DMS 273 treated with DMSO at 0.1 percent for 48 hours (cell line): Measurements from ENCODE around the gene FBRS.
"Not testable (repeated sequence)": the region's sequence is repeated elsewhere in the genome, so short reads cannot be mapped to it uniquely, and the experiment has no call there.

Source experiments
- DNase-seq: peaks from one replicate; lab custom pipeline; 2025; lab: John Stamatoyannopoulos, UW

Gene FBRS

DNA sequence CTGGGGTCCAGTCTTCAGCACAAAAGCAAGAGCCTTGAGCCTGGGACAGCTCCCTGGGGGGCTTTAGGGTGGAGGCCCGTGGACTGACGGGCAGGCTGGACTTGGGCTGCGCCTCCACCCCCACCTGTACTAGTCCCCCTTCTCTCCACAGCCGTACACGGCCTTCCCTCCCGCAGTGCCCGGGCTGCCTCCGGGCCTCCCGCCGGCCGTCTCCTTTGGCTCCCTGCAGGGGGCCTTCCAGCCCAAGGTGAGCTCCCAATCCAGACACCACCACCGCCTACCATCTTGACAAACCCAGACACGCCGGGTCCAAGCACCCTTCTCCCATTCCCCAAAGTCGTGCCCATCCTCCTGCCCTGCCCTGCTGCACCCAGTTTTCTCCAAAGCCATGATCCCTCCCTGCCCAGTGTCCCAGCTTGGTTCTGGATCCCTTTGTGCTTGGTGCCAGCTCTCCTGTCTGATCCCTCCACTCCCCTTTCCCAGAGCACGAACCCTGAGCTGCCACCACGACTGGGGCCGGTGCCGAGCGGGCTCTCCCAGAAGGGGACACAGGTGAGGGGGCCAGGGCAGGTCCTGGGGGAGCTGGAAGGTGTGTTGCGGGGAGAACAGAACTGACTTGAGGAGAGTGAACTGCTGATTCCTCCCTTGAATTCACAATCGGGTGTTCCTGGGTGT, 7.1 kb downstream of the FBRS start:
- DNase-seq = no peak

DNA sequence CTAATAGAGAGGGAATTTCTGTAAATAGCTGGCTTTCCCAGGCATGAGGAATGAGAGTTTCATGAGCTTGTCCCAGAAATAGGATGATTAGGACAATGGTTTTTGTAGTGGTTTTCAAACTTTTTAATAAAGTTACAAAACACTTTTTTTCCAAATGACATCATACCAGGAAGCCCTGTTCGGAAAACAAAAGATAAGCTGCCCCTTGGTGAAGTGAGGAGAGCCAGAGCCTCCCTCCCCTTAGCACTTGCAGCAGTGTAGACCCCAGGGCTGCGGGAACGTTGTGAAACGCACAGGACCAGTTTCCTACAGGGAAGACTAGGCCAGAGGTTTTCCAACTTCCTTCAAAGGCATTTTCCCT, 7.6 kb downstream of the FBRS start:
- no peak for DNase-seq

DNA sequence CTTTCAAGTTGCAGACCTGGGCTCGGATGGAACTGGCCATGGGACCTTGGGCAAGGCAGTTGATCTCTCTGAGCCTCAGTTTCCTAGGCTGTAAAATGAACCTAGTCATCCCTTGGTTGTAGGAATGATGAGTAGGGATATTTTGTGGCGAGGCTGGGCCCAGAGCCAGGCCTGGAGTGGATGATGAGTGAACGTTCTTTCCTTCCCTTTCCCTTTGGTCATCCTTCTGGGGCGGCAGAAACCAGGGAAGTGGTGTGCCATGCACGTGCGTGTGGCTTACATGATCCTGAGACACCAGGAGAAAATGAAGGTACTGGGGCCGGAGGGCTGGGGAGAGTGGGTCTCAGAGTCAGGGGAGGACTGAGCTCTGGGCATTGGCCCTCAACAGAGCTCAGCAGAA, 8.4 kb downstream of the FBRS start:
- DNase-seq = no peak

DNA sequence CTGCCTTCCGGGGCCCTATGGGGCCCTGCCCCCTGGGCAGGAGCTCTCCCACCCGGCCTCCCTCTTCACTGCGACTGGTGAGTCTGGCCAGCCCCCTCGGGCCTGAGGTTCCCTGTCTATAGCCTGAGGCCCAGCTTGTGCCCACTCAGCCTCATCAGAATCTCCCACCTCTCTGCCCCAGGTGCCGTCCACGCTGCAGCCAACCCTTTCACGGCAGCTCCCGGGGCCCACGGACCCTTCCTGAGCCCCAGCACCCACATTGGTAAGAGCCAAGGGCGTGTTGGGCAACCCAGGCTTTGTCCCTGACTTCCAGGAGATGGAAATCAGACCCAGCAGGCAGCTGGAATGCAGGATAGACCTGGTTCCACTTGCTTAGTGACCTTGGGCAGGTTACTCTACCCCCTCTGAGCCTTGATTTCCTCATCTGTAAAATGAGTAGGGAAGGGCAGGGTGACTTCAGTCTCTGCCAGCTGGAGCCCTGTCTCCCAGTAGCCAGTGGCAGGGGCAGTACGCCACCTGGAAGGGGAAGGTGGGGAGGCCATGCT, 9.2 kb downstream of the FBRS start:
- DNase-seq = no peak

DNA sequence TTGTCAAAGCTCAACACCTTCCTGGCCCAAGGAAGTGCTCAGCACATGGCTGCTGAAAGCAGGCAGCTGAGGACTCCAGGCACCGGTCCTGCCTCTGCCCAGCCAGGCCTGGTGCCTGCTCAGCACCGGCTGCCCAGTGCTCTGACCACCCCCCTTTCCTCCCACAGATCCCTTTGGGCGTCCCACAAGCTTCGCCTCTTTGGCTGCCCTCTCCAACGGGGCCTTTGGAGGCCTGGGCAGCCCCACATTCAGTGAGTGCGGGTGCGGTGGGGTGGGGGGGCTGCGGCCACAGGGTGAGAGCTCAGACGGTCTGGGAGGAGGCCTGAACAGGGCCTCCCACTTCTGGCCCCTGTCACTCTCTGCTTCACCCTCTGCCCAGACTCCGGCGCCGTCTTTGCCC, 10.2 kb downstream of the FBRS start:
- DNase-seq = no peak

DNA sequence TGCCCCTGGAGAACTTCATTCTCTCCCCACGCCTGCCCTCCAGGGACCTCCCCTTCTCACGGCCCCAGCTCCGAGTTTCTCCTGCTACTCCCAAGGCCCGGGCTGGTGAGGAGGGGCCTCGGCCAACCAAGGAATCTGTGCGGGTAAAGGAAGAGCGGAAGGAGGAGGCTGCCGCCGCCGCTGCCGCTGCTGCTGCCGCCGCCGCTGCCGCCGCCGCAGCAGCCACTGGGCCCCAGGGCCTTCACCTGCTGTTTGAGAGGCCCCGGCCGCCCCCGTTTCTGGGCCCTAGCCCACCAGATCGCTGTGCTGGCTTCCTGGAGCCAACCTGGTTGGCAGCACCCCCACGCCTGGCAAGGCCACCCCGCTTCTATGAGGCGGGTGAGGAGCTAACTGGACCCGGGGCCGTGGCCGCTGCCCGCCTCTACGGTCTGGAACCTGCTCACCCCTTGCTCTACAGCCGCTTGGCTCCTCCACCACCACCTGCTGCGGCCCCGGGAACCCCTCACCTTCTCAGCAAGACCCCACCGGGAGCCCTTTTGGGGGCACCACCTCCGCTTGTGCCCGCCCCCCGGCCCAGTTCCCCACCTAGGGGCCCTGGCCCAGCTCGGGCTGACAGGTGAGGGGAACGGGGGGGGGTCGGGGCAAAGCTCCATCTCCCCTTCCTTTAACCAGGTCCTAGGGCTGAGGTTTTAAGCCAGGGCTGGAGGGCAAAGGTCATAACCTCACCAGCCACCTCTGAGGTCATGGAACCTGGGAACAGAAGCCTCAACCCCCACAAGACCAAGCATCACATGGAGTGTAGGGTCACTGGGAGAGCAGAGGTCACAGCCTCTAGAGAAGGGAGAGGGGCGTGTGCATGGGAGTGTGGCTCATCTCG, 11.0 kb downstream of the FBRS start:
- DNase-seq = no peak

DNA sequence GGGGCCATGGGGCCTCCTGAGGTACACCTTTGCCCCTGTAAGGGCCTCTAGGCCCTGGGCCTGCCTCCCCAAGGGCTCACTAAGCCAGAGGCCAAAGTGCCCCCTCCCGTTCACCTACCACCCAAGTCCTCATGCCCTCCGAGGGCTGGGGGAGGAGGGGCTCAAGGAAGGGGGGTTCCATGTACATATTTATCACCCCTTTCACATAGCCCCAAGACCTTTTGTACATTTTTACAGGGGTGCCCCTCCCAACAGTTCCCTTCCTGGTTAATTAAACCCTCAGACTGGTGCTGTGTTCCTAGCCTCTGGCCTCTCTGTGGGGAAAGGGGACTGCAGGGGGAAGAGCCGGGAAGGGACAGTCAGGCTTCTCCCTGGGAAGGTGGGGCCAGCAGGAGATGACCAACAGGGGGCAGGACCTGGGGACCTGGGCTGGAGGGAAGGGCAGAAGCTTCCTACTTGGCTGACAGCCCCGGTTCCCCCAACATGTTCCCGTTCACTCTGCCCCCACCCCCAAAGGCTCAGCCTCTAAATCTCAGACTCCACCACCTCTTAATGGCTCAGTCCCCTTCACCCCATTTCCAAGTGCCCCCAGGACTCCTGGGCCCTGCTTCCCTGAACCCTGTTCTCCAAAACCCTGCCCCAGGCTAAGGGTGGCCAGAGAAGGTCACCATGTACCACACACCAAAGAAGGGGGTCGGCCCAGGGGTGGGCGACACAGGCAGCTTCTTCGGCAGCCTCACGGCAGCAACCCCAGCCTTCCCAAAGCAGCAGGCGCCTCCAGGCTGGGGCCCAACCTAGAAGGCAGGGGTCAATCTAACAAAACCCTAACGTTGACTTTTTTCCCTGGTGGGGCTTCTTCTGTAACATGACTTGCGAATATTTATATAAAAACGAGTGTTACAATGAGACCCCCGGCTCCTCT, 11.9 kb downstream of the FBRS start:
- no peak for DNase-seq

DNA sequence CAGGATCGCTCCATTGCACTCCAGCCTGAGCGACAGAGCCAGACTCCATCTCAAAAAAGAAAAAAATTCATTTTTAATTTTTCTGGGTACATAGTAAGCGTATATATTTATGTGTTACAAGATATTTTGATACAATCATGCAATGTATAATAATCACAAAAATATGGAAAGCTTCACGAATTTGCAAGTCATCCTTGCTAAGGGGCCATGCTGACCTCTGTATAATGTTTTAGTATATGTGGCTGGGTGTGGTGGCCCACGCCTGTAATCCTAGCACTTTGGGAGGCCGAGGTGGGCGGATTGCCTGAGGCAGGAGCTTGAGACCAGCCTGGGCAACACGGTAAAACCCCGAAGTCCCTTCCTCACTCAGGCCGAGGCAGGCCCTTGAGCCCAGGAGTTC, 16.9 kb downstream of the FBRS start:
- no peak for DNase-seq

DNA sequence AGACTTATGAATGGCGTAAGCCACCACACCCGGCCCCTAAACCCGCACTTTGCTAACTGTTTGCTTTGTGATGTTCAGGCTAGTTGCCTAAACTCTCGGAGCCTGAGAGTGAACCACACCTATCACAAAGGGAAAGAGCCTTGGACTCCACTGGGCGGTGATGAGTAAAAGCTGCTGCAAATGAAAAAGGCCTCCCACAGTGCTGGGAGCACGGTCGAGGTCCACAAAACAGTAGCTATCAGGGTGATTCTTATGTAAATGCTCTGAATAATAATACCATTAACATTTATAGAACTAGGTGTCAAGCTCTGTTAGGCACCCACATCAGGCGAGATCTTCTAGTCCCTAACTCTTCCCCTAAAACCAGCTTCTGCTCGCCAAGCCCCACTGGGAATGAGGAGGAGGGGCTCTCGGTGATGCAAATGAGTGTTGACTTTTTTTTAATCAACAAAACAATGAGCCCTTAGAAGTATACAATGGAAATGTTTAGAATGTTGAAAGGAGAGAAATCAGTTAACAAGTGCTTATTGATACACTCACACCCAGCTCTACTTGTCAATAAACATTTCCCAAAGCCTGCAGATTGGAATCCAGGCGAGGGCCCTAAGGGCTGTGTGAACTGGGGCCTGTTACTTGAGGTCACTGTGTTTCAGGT, 19.8 kb downstream of the FBRS start:
- DNase-seq = no peak

DNA sequence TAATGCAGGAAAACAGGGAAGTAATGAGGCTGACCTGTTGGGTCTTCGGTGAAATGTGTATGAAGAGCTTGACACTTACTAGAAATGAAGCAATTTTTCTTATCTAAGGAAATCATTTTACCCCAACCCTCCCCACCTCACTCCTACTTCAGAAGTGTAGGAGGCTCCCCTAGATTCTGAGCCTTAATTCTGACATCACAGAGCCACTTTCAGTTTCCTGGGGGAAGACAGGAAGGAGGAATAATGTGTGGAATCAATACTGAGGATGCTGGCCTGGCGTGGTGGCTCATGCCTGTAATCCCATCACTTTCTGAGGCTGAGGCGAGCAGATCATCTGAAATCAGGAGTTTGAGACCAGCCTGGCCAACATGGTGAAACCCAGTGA, 20.3 kb downstream of the FBRS start:
- DNase-seq = no peak

DNA sequence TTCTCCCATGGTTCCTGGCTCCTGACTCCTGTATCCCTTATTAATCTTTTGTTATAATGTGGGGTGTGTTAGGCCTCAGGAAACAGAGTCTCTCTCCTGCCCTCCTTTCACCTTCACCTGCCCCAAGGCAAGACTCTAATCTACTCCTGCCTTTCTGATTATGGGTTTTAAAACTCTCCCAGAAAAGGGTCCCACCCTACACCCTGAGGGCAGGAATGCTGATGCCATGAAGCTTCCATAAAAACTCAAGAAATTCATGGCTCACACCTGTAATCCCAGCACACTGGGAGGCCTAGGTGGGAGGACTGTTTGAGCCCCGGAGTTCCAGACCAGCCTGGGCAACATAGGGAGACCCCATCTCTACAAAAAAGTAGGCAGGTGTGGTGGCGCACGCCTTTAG, 22.1 kb downstream of the FBRS start:
- DNase-seq = no peak

DNA sequence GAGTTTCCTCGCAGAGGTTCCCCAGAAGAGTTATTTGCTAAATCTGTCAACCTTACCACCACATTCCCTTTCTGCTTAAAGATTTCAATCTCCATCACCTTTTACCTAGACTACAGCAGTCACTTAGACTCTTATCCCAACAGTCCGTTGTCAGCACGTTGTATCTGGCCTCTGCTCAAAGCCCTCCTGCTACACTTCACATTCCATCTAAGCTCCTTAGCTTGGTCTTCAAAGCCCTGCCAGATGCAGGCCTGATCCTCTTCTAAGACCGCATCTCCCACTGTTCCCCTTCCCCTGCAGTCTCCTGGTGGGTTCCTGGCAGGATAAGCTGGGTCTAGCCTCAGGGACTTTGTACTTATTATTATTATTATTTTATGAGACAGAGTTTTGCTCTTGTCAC, 30.5 kb downstream of the FBRS start:
- no peak for DNase-seq

DNA sequence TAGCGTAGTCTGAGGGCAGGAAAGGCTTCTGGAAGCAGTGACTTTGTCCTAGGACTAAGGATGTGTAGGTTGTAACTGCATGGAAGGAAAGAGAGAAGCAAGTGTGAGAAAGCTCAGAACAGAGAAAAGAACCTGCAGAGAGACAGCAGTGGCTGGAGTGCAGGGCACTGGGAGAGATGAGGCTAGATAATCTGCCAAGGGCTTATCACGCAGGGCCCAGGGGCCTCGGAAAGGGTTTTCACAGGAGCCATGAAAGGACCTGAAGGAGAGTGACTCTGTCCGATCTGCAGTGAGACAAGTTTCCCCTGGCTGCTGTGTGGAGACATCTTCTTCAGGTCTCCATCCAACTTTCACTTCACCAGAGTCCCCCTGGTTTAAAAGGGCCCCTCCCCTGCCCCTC, 33.7 kb downstream of the FBRS start:
- no peak for DNase-seq

DNA sequence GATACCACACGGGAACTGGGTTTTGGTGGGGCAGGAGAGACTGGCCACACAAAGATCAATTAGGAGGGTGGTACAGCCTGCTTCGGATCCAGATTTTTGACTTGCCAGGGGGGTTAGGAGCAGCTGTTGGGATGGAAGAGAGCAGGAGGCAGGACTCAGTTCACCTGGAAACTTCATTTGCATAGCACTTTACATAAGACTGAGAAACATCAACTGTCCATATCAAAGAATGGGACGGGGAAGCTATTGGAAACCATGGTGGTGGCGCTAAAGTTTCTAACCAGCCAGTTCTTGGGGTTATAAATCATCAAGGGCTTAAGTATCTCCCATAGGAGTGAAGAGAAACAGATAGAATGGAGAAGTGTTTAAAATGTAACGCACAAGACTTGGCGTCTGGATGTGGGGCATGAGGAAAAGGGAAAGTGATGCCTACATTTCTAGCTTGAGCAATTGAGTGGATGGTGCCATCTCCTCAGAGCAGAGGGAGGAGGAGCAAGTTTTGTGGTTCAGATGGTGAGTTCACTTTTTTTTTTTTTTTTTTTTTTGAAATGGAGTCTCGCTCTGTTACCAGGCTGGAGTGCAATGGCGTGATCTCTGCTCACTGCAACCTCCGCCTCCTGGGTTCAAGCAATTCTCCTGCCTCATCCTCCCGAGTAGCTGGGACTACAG, 34.3 kb downstream of the FBRS start:
- DNase-seq = no peak

DNA sequence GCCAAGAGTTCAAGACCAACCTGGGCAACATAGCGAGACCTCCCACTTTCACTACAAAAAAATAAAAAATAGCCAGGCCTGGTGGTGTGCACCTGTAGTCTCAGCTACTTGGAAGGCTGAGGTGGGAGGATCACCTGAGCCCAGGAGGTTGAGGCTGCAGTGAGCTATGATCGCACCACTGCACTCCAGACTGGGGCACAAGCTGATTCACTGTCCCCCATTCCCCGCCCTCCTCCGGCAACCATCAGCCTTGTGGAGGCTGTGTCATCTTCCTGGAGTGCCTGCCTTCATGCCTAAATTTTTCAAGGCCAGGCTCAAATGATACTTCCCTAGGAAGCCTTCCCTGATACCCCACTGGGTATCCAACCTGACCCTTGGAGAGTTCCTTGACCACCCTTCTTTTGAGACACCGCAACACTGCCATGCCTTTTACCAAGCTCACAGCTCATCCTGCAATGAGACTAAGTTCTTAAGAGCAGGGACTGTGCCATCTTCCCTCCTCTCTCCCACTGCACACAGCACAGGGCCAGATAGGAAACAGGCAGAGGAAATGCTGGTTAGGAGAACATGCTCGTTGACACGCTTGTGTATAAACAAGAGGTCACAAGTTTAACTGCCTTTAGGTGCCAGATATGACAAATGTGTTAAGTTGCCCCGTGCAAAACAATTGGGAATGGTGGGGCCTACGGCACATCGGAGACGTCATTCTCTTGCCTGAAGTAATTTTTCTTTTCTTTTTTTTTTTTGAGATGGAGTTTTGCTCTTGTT, 36.9 kb downstream of the FBRS start:
- DNase-seq = no peak

DNA sequence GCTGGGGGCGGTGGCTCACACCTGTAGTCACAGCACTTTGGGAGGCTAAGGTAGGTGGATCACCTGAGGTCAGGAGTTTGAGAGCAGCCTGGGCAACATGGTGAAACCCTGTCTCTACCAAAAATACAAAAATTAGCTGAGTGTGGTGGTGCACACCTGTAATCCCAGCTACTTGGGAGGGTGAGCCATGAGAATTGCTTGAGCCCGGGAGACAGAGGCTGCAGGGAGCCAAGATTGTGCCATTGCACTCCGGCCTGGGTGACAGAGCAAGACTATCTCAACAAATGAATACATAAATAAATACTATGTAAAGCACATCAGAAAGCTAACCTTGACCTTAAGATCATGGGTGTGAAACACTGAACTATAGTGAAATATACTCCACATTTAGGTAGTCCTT, 38.4 kb downstream of the FBRS start:
- DNase-seq = not testable (repeated sequence)

DNA sequence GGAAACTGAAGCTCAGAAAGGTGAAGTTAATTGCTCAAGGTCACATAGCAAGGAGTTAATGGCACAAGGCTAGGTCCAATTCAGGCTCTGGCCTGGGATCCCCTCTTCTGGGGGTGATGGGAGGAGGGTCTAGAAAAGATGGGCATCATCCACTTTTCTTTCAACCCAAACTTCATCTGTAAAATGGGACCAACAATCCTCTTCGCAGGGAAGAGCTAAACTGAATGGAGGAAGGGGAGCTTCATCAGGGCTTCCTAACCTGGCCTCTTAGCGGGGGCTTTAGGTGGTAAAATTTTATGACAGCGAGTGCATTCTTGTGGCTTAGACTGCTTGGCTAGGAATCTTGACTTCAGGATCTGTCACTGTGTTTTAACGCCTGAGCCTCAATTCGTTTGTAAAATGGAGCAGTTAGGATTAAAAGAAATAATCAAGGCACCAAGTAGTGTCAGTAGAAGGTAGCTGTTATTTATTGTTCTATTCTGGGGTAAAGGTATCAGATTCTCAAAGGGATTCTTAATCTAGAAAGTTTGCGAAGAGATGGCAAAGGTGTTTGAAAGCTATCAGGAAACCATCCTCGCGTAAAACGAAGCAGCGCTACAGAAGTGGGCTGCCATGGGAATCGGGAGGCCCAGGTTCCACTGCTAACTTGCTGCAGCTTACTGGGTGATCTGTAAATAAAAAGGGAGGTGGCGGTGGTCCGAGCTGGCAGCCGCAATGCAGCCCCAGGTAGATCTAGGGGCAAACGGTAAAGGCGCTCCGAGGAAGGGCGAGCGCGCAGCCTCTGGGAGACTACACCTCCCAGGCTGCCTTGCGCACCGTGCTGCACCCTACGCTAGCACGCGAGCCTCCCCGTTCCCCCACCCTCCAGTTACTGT, 39.3 kb downstream of the FBRS start:
- DNase-seq = peak; percentile 94

DNA sequence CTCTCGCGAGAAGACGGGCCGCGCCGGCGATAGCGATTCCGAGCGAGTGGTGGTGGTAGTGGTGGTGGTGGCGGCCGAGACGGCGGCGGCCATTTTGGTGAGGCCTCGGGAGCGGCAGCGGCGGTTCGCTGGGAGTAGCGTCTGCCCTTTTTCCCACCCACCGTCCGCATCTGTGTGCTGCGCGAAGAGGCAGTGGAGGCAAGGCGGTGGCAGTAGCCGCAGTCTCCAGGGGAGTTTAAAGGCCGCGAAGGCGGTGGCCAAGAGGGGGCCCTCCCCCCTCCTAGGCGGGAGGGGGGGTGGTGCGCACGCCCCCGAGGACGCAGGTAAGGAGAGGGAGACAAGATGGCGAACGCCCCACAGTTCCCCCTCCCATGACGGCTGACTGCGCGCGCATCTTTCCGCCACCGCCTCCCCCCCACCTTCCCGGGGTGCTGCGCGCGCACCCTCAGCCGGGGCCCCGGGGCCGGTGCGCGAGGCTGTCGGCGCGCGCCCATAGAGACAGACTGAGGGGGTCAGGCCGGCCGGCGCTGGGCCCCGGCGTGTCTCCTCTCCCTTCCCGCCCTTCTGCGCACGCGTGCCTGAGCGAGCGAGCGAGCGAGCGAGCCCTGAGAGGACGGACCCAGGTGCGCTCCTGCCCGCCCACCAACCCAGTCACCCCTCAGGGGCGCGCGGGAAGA, 40.0 kb downstream of the FBRS start:
- DNase-seq = peak; percentile 74
